A549 (cell line): Measurements from ENCODE around the gene ALDH5A1. TPM values are rescaled to one million over a fixed set of nuclear protein-coding genes. Genes with fewer than 3 reads are reported as not detected.
"Not testable (repeated sequence)": the region's sequence is repeated elsewhere in the genome, so short reads cannot be mapped to it uniquely, and the experiment has no call there.

Experiments
- ATAC-seq, 2 experiments: fragments of 200-7000 bp in 1 of 2; fragments of >200 bp in 1 of 2; cut with Nextera tagmentation in 1 of 2; cut with Tn5 transposase in 1 of 2; 3 replicates each; pipeline versions ENCODE4 v1.8.0 to v1.9.1; 2018 to 2020; ENCODE audit warnings: mild to moderate bottlenecking in 1 of 2, moderate library complexity in 1 of 2
- CTCF ChIA-PET: fragments of 300-600 bp; sonication (Branson Sonifier 250); formaldehyde crosslinking; extraction: SDS; loops from one replicate; lab custom pipeline; 2021; ENCODE audit warnings: antibody characterized with exemption, inconsistent platforms; lab: Yijun Ruan, JAX
- POLR2A ChIA-PET: fragments of 350-600 bp; formaldehyde crosslinking; extraction: SDS; loops from one replicate; lab custom pipeline; 2021; ENCODE audit warnings: antibody characterized with exemption, inconsistent platforms; lab: Yijun Ruan, JAX
- DNase-seq, 2 experiments: peaks; one replicate each; pipeline versions ENCODE4 v3.0.0 to v3.0.0-alpha.2; 2011 to 2016; ENCODE audit warnings: low read depth in 1 of 2, low spot score in 1 of 2
- FAIRE-seq: peaks from 2 replicates; lab custom pipeline; 2011; peaks lifted over from hg19 to GRCh38; lab: Jason Lieb, UNC
- H3K27ac ChIP-seq, 2 experiments: fragments of >200 bp; sonication (Bioruptor Twin); formaldehyde crosslinking; 3 replicates each; pipeline ENCODE4 v1.5.1; 2016 to 2017
- H3K4me1 ChIP-seq: fragments of >200 bp; sonication (Bioruptor Twin); formaldehyde crosslinking; 3 replicates; pipeline ENCODE4 v1.6.1; 2016
- H3K4me2 ChIP-seq: fragments of >200 bp; sonication (Bioruptor Twin); formaldehyde crosslinking; 3 replicates; pipeline ENCODE4 v1.6.1; 2016
- H3K4me3 ChIP-seq: fragments of >200 bp; sonication (Bioruptor Twin); formaldehyde crosslinking; 3 replicates; pipeline ENCODE4 v1.5.1; 2016
- H3K9me3 ChIP-seq: fragments of >200 bp; sonication (Bioruptor Twin); formaldehyde crosslinking; 3 replicates; pipeline ENCODE4 v1.6.1; 2016
- CHD2 ChIP-seq: fragments of 150-350 bp; IDR thresholded peaks from 2 replicates; pipeline ENCODE4 v1.6.1; 2014; ENCODE audit warnings: low read length; ENCODE audit not compliant: partially characterized antibody
- CTCF ChIP-seq: fragments of >200 bp; sonication (Bioruptor Twin); formaldehyde crosslinking; IDR thresholded peaks from 3 replicates; pipeline ENCODE4 v1.5.1; 2016
- EHF ChIP-seq: fragments of 250-450 bp; sonication (Bioruptor Pico); IDR thresholded peaks from 2 replicates; pipeline ENCODE4 v1.5.0; 2020; ENCODE audit warnings: mild to moderate bottlenecking
- EP300 ChIP-seq, 2 experiments: fragments of >200 bp; sonication (Bioruptor Twin); formaldehyde crosslinking; IDR thresholded peaks; 2 replicates in 1 of 2; 3 replicates in 1 of 2; pipeline ENCODE4 v1.6.1; 2016 to 2017
- ESRRA ChIP-seq: fragments of 150-350 bp; IDR thresholded peaks from 2 replicates; pipeline ENCODE4 v1.6.1; 2014; ENCODE audit warnings: mild to moderate bottlenecking, low read length, borderline replicate concordance
- FOSL2 ChIP-seq, 2 experiments: fragments of 450-650 bp in 1 of 2; fragments of >200 bp in 1 of 2; sonication (Bioruptor Twin) in 1 of 2; formaldehyde crosslinking; IDR thresholded peaks; 2 replicates each; pipeline versions ENCODE4 v1.5.0 to v1.6.1; 2016 to 2020; ENCODE audit warnings: mild to moderate bottlenecking in 1 of 2, moderate library complexity in 1 of 2
- HEYL ChIP-seq: fragments of 250-450 bp; sonication (Bioruptor Pico); IDR thresholded peaks from 2 replicates; pipeline ENCODE4 v1.8.0; 2021; ENCODE audit warnings: mild to moderate bottlenecking, moderate library complexity
- JUNB ChIP-seq: fragments of >200 bp; sonication (Bioruptor Twin); formaldehyde crosslinking; IDR thresholded peaks from 2 replicates; pipeline ENCODE4 v1.6.1; 2016
- KDM1A ChIP-seq: fragments of 200-600 bp; sonication (generic); IDR thresholded peaks from 2 replicates; pipeline ENCODE4 v1.6.1; 2016; ENCODE audit warnings: low read depth, mild to moderate bottlenecking
- MAX ChIP-seq: IDR thresholded peaks from 2 replicates; pipeline ENCODE4 v1.6.1; 2012
- NR3C1 ChIP-seq: fragments of >200 bp; sonication (Bioruptor Twin); formaldehyde crosslinking; IDR thresholded peaks from 3 replicates; pipeline ENCODE4 v1.6.1; 2017
- REST ChIP-seq: fragments of 200-600 bp; sonication (generic); IDR thresholded peaks from 2 replicates; pipeline ENCODE4 v1.6.1; 2016; ENCODE audit warnings: antibody characterized with exemption, mild to moderate bottlenecking, moderate library complexity
- SREBF2 ChIP-seq: fragments of 450-650 bp; IDR thresholded peaks from 2 replicates; pipeline ENCODE4 v1.6.1; 2014; ENCODE audit warnings: mild to moderate bottlenecking, moderate library complexity
- TFCP2L1 ChIP-seq: fragments of 250-450 bp; sonication (Bioruptor Pico); IDR thresholded peaks from 2 replicates; pipeline ENCODE4 v1.5.0; 2021; ENCODE audit warnings: mild to moderate bottlenecking
- ZFP36 ChIP-seq: fragments of 450-650 bp; IDR thresholded peaks from 2 replicates; pipeline ENCODE4 v1.6.1; 2014; ENCODE audit warnings: borderline replicate concordance; ENCODE audit not compliant: partially characterized antibody
- WGBS: methylation state at CpG from one replicate; pipeline ENCODE4 v1.1.6; 2017; ENCODE audit errors: missing lambda C conversion rate; 5-methylcytosine and 5-hydroxymethylcytosine counted together
- polyA plus RNA-seq, 4 experiments: library from polyadenylated mRNA; depleted of rRNA in 3 of 4; stranded (reverse); fragments of >200 nt; fragmentation: RNase III in 1 of 4; extraction: RNeasy Plus Mini Kit Qiagen cat#74134 plus additional on column Dnase treatment in 1 of 4; gene quantifications; 2 replicates in 3 of 4; 3 replicates in 1 of 4; pipeline ENCODE4 v1.2.3, GENCODE V29; 2011 to 2017
- TF ChIP-seq, protein P1 (sequence below): IDR thresholded peaks from 2 replicates; pipeline ENCODE4 v1.6.1; 2012; ENCODE audit warnings: low read depth, borderline replicate concordance
- TF ChIP-seq, protein P2 (sequence below): fragments of 450-650 bp; IDR thresholded peaks from 2 replicates; pipeline ENCODE4 v1.6.1; 2014; ENCODE audit warnings: antibody characterized with exemption
- TF ChIP-seq, protein P3 (sequence below): IDR thresholded peaks from 2 replicates; pipeline ENCODE4 v1.6.1; 2012

The ALDH5A1 gene
- polyA plus RNA-seq, 2 of the 4 experiments (the other 2 are of a cell fraction) = 6.9 to 10.9 TPM

DNA sequence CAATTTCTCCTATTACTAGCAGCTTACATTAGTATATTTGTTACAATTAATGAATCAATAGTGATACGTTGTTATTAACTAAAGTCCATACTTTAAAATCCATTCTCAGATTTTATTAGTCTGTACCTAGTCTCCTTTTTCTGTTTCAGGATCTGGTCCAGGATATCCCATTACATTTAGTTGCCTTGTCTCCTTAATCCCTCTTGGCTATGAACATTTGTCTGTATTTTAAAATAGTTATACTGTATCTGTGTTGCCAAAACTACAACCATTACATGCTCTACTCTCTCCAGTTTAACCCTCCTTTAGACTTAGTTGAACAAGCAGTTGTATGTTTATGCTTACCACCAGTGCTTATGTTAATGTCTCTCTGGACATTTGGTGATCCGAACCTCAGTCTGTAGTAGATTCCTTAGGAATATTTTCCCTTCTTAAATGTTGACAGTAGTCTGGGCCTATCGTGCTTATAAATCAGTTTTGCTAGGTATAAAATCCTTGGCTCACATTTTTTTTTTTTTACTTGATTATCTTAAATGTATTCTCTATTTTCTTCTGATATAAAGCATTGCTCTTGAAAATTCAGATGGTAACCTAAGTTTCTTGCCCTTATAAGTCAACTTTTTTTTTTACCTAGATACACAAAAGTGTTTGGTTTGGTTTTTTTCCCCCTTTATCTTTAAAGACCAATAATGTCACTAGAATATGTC is 12.2 kb downstream of the ALDH5A1 start:
- FAIRE-seq = no peak
- 92% methylated on average over 3 of the region's 3 CpGs for WGBS
- no peak for ATAC-seq
- CTCF ChIA-PET = no interaction called here
- no peak for DNase-seq
- no peak overlapping the region for H3K4me3 ChIP-seq
- no peak overlapping the region for H3K4me2 ChIP-seq
- H3K27ac ChIP-seq = no peak overlapping the region
- TF ChIP-seq, protein P1, sequence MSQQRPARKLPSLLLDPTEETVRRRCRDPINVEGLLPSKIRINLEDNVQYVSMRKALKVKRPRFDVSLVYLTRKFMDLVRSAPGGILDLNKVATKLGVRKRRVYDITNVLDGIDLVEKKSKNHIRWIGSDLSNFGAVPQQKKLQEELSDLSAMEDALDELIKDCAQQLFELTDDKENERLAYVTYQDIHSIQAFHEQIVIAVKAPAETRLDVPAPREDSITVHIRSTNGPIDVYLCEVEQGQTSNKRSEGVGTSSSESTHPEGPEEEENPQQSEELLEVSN = no peak
- no peak for TF ChIP-seq JUNB
- TF ChIP-seq KDM1A = no peak
- TF ChIP-seq NR3C1 = no peak
- no peak for TF ChIP-seq MAX
- no peak for TF ChIP-seq SREBF2
- TF ChIP-seq ZFP36 = no peak
- TF ChIP-seq EP300 (IDR thresholded peaks at IDR 0.05) = no peak
- TF ChIP-seq FOSL2 (IDR thresholded peaks at IDR 0.05) = no peak
- no peak for TF ChIP-seq FOSL2 (CRISPR knock-in tag; IDR thresholded peaks at IDR 0.05)
- TF ChIP-seq HEYL (CRISPR knock-in tag) = no peak
- no peak for TF ChIP-seq EHF (CRISPR knock-in tag)
- TF ChIP-seq TFCP2L1 (CRISPR knock-in tag) = no peak
- peaks cover 12% of the 10 kb centered on the region; the same call in 2 of the 3 replicates for H3K4me1 ChIP-seq
- no peaks in the 10 kb centered on the region; the same call in 2 of the 3 replicates for H3K9me3 ChIP-seq
- POLR2A ChIA-PET = no interaction called here

- ATAC-seq, DNase-seq, H3K4me3 ChIP-seq, H3K4me2 ChIP-seq, H3K4me1 ChIP-seq, POLR2A ChIA-PET, H3K27ac ChIP-seq, H3K9me3 ChIP-seq, FAIRE-seq: not testable (repeated sequence)
- 84% methylated on average over 5 of the region's 6 CpGs for whole genome bisulfite sequencing
- CTCF ChIA-PET = interaction anchor here (1.0 to 4.7 kb wide), 4 partner anchors 9 to 82 kb away, joined by 3 to 17 read pairs (median 6); partner anchors contain the start of gene ALDH5A1
Observed at GRCh38 chr6:24511976-24512375, 17.2 kb downstream of the ALDH5A1 start.

GRCh38 chr6:24513602-24514001 is 18.8 kb downstream of the ALDH5A1 start:
- H3K4me1 ChIP-seq = no peaks in the 10 kb centered on the region
- no peak overlapping the region for H3K4me3 ChIP-seq
- TF ChIP-seq CHD2 (no peak), REST (no peak), ESRRA (no peak), CTCF (no peak)
- TF ChIP-seq, protein P2, sequence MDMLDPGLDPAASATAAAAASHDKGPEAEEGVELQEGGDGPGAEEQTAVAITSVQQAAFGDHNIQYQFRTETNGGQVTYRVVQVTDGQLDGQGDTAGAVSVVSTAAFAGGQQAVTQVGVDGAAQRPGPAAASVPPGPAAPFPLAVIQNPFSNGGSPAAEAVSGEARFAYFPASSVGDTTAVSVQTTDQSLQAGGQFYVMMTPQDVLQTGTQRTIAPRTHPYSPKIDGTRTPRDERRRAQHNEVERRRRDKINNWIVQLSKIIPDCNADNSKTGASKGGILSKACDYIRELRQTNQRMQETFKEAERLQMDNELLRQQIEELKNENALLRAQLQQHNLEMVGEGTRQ = no peak
- TF ChIP-seq, protein P3, sequence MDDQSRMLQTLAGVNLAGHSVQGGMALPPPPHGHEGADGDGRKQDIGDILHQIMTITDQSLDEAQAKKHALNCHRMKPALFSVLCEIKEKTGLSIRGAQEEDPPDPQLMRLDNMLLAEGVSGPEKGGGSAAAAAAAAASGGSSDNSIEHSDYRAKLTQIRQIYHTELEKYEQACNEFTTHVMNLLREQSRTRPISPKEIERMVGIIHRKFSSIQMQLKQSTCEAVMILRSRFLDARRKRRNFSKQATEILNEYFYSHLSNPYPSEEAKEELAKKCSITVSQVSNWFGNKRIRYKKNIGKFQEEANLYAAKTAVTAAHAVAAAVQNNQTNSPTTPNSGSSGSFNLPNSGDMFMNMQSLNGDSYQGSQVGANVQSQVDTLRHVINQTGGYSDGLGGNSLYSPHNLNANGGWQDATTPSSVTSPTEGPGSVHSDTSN = no peak
- ChIA-PET CTCF (interaction anchor here (4.7 kb wide), 1 partner anchor 18 kb away, joined by 17 read pairs; the partner anchor contains the start of gene ALDH5A1), POLR2A (no interaction called here)
- ATAC-seq (no peak), DNase-seq (no peak), FAIRE-seq (no peak)
- H3K9me3 ChIP-seq = no peaks in the 10 kb centered on the region
- no peak overlapping the region for H3K27ac ChIP-seq
- WGBS = 87% methylated on average over 4 of the region's 4 CpGs
- no peak overlapping the region for H3K4me2 ChIP-seq
